Fibroblast of skin of scalp (primary cell): ENCODE data around the gene ENKD1. TPM values are rescaled to one million over a fixed set of nuclear protein-coding genes. Genes with fewer than 3 reads are reported as not detected.
"Not testable (repeated sequence)": the region's sequence is repeated elsewhere in the genome, so short reads cannot be mapped to it uniquely, and the experiment has no call there.

Source experiments
- DNase-seq: peaks from one replicate; pipeline ENCODE4 v3.0.0-alpha.2; 2013
- polyA plus RNA-seq, 2 experiments: library from polyadenylated mRNA; unstranded; fragments of 120-200 nt; gene quantifications; one replicate each; pipeline ENCODE4 v1.2.1, GENCODE V29; 2013; ENCODE audit not compliant: insufficient read length in 2 of 2

Gene ENKD1, protein sequence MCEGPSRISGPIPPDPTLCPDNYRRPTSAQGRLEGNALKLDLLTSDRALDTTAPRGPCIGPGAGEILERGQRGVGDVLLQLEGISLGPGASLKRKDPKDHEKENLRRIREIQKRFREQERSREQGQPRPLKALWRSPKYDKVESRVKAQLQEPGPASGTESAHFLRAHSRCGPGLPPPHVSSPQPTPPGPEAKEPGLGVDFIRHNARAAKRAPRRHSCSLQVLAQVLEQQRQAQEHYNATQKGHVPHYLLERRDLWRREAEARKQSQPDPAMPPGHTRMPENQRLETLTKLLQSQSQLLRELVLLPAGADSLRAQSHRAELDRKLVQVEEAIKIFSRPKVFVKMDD
- 14.5 TPM for polyA plus RNA-seq (2013, experiment 1 of 2; ENCODE audit: insufficient read length)
- polyA plus RNA-seq (2013, experiment 2 of 2; ENCODE audit: insufficient read length) = 13.0 TPM

DNA sequence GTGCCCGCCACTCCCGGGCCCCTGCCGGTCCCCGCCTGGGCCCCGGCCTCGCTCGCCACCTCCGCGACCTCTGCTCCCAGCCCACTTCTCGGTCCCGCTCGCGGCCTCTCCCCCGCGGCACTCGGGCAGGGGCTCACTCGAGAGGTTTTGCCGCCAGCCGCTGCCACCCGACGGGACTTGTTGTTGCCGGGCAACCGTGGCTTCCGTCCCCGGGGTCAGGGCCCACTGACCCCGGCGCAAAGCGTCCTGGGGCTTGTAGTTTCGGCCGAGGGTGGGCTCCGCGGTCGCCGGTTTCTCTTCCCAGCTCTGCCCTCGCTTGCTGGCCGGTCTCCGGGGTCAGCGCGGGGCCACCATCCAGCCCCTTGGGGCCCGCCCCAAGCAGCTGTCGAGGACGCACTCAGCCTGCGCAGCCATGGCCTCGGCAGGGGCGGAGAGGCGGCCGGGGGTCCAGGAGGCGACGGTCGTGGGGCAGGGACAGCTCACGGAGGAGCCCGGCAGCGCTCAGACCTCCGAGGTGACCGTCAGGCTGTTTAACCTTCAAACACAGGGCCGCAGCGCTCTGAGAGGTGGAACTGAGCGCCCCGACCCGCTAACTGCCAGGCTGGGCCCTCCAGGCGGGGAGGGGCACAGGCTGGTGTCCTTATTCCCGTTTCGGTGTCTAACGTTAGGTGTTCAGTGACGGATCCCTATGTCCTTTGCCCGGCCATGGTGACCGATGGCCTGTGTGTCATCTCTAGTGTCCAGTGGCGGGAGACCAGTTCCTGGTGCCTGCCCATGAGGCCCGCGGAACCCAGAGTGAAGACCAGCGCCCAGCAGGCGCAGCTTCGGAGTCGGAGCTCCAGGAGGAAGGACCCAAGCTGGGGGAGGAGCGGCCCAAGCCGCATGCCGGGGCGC, at the start of gene ENKD1, which contains the start of gene C16orf86:
Gene ENKD1 (minus strand): TSS at position 192 of the 894 bp plus-strand sequence. CDS start 308 bp downstream, outside the sequence.
Gene C16orf86 (plus strand): TSS at position 256 of the 894 bp plus-strand sequence. CDS start 157 bp downstream, at position 413.
- DNase-seq = peak; percentile 82

DNA sequence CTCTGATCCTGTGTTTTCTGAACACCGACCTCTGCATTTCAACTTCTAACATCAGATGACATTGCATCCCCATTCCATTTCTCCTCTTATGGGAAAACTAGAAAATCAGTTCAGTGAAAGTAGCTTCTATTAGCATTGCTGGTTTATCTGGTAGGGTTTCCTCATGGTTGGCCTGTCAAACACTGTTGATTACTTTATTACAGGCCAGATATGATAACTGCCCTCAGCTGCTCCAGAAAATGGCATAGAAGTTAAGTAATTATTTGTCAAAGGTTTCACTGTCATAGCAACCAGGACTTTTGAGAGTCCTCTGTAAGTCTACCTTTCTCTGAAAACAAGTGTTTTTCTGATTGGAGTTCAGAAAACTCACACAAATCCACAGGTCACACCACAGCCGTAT, 49.5 kb upstream of the ENKD1 start:
- no peak for DNase-seq

DNA sequence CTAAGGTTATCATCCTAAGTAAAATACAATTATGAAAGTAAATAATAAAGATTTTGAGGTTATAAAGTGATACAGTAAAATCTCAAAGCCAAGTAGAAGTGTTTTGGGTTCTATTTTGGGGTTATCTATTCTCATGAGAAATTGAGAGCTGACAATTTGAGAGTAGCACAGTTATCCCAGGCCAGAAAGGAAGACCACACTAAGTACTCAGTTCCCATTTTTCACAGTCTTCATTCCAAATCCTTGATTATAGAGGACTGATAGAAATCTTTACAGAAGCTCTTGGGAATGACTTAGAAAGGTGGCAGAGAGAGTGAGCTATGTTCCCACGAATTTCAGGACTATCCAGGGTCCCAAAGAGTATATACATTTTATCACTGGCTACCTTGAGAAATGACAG, 48.0 kb upstream of the ENKD1 start:
- DNase-seq = no peak

DNA sequence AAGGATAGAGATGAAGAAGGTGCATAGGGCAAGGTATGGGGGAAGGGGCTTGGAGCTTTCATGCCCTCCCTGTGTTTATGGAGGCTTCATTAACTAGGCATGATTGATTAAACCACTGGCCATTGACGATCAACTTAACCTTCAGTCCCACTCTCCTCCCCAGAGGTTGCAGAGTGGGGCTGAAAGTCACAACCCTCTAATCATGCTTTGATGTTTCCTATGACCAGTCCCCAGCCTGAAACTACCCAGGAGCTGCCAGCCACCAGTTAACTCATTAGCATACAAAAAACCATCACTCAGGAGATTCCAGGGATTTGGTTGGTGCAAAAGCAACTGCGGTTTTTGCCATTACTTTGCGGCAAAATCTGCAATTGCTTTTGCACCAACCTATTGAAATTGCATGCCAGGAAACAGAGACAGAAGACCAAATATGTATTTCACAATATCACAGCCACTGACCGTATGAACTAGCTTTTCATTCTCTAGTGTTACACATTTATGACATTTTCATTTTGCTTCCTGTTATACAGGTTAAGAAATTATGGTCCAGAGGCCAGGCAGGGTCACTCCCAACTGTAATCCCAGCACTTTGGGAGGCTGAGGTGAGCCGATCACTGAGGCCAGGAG, 47.2 kb upstream of the ENKD1 start:
- DNase-seq = no peak

DNA sequence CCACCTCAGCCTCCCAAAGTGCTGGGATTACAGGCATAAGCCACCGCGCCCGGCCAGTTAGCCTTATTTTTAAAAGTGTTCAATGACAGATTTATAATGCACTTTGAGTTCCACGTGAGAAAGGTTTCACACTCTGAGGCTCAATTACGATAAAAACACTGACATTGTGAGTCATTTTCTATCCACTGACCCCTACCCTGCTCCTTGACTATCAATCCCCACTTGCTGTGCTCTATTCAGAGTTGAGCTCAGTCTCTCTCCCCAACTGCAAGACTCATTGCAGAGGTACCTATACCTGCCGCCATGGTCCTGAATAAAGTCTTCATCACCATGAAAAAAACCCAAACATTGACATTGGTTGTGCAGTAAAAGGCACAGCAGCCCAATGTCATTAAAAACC, 44.1 kb upstream of the ENKD1 start:
- no peak for DNase-seq

DNA sequence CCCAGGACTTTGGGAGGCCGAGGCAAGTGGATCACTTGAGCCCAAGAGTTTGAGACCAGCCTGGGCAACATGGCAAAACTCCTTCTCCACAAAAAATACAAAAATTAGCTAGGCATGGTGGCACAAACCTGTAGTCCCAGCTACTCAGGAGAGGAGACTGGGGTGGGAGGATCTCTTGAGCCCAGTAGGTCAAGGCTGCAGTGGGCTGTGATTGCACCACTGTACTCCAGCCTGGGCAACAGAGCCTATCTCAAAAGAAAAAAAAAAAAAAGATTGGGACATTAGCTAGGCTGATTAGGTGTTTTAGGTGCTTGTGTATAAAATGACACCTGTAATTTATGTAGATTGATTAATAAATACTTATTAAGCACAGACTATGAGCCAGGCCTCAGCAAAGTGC, 42.5 kb upstream of the ENKD1 start:
- no peak for DNase-seq

DNA sequence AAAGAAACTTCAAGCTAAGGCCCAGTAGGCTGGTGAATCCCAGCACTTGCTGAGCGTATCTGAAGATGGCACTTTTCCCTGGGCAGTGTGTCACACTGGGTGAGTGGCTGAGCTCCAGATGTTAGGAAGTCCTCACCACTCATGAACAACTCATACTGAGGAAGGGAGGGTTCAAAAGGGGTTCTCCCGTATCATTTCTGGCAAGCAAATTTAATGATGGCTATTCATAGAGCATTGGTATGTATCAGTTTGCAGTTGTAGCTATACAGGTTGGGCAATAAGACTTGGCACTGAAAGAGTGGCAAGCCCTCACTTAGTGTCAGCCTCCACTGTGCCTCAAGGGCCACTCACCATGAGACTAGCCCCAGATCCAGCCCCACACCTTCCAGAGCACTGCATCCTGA, 41.8 kb upstream of the ENKD1 start:
- no peak for DNase-seq

DNA sequence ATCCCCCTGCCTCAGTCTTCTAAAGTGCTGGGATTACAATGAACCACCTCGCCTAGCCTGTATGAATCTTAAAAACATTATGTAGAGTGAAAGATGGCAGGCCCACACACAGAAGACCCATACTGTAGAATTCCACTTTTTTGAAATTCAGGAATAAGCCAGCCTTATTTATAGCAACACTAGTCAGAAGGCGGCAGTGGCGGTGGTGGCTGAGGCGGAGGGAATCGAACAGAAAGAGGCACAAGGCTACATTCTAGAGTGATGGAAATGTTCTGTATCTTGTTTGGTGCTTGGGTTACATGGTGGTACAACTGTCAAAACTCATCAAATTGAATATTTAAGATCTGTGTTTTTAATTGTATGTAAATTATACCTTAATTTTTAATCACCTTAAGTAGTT, 41.2 kb upstream of the ENKD1 start:
- DNase-seq = no peak

DNA sequence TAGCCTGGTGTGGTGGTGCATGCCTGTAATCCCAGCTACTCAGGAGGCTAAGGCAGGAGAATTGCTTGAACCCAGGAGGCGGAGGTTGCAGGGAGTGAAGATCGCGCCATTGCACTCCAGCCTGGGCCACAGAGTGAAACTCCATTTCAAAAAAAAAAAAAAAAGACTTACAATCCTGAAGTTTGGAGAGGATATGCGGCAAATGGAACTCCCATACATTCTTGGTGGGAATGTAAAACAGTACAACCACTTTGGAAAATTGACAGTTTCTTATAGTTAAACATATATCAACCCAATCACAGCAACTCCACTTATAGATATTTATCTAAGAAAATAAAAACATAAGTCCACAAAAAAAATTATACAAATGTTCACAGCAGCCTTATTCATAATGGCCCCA, 40.7 kb upstream of the ENKD1 start:
- DNase-seq = no peak

DNA sequence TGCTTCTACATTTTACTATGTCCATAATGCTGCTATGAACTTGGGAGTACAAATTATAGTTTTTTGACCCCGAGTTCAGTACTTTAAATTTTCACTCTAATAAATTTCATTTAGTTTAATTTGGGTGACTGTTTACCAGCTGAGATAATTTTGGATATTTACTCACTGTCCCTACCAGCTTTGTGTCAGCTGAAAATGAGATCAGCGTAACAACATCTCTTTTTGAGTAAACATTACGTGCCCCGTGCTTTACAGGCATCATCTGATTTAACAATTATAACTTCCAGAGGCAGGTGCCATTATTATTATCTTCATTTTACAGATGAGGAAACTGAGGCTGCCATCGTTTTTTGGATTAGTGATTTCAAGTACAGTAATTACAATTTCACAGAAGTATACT, 37.6 kb upstream of the ENKD1 start:
- DNase-seq = no peak

DNA sequence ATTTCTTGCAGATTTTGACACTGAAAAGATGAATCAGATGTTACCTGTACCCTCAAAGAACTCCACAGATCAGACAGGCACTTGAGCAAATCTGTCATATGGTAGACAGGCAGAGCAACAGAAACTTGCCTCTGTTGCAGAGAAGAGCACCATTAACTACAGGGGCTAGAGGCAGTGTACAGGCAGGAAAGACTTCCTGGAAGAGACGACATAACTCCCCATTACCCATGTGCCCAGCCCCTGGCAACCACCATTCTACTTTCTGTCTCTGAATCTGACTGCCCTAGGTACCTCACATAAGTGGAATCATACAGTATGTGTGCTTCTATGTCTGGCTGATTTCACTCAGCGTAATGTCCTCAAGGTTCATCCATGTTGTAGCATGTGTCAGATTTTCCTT, 37.1 kb upstream of the ENKD1 start:
- DNase-seq = no peak

DNA sequence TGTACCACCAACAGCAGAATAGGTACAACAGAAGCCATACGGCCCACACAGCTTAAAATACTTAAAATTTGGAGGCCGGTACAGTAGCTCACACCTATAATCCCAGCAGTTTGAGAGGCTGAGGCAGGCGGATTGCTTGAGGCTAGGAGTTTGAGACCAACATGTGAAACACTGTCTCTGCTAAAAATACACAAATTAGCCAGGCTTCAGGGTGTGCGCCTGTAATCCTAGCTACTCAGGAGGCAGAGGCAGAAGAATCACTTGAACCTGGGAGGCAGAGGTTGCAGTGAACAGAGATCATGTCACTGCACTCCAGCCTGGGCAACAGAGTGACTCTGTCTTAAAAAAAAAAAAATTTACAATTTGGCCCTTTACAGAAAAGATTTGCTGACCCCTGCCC, 35.6 kb upstream of the ENKD1 start:
- DNase-seq = no peak

DNA sequence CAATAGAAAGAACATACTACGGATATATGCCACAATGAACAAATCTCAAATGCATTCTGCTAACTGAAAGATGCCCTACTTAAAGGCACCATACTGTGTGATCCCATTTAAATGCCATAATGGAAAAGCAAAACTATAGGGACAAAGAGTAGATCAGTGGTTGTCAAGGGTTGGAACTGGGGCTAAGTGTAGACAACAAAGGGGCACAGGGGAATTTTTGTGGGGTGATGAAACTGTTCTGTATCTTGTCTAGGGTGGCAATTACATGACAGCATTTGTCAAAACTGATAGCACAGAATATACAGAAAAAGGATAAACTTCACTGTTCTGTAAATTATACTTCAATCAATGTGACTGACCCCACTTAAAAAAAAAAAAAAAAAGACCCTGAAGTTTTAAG, 34.9 kb upstream of the ENKD1 start:
- DNase-seq = no peak

DNA sequence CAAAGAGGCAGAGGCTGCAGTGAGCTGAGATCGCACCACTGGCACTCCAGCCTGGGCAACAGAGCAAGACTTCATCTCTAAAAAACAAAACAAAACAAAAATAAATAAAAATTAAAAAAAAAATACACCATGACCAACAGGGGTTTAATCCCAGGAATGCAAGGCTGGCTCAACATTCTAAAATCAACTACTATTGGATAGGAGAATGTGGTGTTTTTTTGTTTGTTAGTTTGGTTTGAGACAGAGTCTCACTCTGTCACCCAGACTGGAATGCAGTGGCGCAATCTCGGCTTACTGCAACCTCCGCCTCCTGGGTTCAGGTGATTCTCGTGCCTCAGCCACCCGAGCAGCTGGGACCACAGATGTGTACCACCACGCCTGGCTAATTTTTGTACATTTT, 32.7 kb upstream of the ENKD1 start:
- DNase-seq = no peak

DNA sequence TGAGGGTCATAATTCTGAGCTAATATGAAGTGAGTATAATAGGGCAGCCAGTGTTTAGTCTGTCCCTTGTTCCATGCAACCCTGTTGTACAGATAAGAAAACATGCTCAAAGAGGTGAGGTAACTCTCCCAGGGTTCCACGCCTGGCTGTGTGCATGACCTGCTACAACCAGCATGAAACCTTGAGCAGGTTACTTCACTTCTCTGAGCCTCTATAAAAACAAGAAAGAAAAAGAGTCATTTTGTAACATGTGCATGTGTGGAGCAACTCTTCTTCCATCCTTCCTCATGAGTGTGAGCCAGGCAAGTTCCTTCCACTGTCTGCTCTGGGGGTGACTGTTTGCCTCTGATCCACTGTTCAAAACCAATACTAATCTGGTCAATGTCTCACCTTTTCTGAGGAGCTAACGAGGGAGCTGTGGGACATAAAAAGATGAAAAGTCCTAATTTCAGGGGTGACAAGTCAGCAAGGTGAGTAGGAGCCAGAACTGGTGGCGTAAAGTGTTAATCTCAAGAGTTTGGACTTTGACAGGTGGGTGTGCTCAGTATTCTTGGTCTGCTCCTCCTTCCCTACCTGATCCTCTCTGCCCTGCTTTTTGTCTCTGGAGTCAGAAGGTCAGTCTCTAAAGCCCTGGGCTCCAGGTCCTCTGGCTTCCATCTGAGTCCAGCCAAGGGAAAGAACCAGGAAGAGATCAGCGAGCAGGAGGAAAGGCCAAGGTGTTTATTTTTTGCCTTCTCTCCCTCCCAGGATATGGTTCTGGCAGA, 31.1 kb upstream of the ENKD1 start:
- no peak for DNase-seq

DNA sequence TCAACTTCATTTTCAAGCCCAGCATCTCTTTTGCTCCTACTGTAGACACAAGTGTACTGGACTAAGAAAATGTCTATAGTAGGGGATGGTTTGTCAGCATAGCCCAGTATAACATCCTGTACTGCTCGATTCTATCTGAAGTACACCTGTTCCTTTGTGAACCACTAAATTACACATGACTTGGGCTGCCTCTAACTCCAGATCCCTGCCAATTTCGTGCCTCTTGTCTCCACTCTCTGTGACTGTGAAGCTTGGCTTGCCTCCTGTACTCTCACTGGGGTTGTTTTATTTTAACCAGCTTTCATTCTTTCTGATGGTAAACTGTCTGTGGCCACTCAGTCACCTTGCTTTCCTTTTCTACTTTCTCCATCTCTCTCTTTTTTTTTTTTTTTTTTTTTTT, 28.1 kb upstream of the ENKD1 start:
- no peak for DNase-seq

DNA sequence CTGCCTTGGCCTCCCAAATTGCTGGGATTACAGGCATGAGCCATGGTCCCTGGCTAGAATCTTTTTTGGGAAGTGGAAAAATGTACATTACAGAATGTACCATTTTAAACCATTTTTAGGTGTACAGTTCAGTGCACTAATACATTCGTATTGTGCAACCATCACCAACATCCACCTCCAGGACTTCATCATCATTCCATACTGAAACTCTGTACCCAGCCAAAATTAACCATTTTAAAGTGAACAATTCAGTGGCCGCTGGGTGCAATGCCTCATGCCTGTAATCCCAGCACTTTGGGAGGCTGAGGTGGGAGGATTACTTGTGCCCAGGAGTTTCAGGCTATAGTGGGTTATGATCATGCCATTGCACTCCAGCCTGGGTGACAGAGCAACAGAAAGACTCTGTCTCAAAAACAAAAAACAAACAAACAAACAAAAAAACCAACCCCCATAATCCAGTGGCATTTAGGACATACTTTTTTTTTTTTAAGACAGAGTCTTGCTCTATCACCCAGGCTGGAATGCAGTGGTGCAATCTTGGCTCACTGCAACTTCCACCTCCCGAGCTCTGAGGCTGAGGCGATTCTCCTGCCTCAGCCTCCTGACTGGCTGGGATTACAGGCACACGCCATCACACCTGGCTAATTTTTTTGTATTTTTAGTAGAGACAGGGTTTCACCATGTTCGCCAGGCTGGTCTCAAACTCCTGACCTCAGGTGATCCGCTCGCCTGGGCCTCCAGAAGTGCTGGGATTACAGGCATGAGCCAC, 27.2 kb upstream of the ENKD1 start:
- not testable (repeated sequence) for DNase-seq

DNA sequence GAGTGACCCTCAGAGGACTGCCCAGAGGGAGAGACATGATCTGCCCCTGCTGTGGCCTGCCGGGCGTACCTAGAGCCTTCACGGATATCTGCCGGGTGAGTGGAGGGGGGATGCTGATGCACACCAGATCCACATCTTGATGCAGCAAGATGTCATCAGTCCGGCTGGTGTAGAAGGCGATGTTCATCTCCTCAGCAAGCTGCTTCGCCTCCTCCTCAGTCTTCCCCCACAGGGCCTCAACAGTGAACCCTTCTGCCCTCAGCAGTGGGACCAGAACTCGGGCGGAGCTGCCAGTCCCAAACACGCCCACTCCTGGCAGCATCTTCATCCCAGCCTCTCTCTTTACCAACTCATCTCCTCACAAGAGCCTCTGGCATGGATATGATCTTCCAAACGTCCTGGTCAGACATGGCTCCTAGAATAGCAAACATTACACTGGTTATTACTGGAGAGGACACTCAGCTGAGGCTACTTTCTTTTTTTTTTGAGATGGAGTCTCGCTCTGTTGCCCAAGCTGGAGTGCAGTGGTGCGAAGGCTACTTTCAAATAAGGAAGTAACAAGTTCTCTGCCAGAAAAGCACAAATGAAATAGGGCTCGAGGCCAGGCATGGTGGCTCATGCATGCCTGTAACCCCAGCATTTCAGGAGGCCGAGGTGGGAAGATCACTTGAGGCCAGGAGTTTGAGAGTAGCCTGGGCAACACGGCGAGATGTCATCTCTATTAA, 19.0 kb upstream of the ENKD1 start:
- no peak for DNase-seq

DNA sequence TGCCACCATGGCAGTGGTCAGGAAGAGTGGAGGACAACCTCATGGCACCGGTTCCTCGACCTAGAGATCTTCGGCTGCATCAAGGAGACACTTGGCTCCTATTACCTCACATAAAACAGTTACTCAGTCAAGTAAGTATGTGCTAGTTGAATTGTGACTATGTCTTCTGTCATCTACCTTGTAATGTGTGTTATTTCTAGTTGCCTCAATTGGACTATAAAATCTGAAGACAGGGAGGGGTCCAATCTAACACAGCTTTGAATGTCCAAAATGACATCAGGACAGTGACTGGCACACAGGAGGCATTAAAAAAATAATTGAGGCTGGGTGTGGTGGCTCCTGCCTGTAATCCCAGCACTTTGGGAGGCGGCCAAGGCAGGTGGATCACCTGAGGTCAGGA, 17.2 kb upstream of the ENKD1 start:
- DNase-seq = no peak

DNA sequence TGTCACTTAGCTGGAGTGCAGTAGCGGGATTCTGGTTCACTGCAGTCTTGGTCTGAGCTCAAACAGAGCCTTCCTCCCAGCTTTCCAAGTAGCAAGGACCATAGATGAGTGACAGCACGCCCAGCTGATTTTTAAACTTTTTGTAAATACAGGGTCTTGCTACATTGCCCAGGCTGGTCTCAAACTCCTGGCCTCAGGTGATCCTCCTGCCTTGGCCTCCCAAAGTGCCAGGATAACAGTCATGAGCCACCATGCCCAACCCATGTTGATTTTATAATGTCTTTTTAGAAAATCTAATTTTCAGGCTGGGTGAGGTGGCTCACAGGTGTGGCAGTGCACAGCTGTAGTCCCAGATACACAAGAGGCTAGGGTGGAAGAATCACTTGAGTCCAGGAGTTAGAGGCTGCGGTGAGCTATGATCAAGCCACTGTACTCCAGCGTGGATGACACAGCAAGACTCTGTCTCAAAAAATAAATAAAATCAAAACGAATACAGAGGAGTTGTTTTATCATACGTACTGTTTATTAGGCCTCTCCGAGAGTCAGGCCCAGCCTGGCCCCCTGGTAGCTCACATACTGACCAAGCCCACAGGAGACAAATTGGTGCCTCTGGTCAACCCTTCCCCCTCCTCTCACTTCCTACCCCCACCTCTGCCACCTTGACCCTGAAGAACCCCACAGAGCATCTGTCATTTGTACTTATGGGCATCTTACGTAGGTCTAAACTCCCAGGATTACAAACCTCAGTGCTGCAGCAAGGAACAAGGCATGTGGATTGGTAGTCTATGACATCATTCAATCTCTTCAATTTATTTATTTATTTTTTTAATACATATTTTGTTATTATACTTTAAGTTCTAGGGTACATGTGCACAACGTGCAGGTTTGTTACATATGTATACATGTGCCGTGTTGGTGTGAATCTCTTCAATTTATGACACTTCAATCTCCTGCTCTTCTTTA, 13.7 kb upstream of the ENKD1 start:
- no peak for DNase-seq
